Naive thymus-derived CD4-positive, alpha-beta T cell (primary cell): ENCODE measurements around the gene OR52A1. TPM values are rescaled to one million over a fixed set of nuclear protein-coding genes. Genes with fewer than 3 reads are reported as not detected.

Source experiments
- ATAC-seq: fragments of 150-1000 bp; cut with Tn5 transposase; 2 replicates; pipeline ENCODE4 v1.10.0; 2021; ENCODE audit warnings: mild to moderate bottlenecking, moderate library complexity
- CTCF ChIA-PET: fragments of 350-600 bp; sonication (Branson Sonifier 250); formaldehyde crosslinking; loops from one replicate; lab custom pipeline; 2021; ENCODE audit warnings: antibody characterized with exemption; lab: Charles Lee
- POLR2A ChIA-PET: fragments of 350-600 bp; sonication (Branson Sonifier 250); formaldehyde crosslinking; loops from one replicate; lab custom pipeline; 2021; ENCODE audit warnings: antibody characterized with exemption, inconsistent platforms; lab: Charles Lee
- DNase-seq, 9 donors: peaks; one replicate each; pipeline versions ENCODE4 v3.0.0 to v3.0.0-alpha.2; 2020 to 2022; ENCODE audit warnings: mixed read lengths in 1 of 9
- H3K27ac ChIP-seq: one replicate; pipeline ENCODE4 v1.7.0; 2013; ENCODE audit warnings: mild to moderate bottlenecking, low read depth, low read length, moderate library complexity
- H3K27me3 ChIP-seq, 2 donors: one replicate each; pipeline ENCODE4 v1.7.0; 2013; ENCODE audit warnings: low read length in 2 of 2, mild to moderate bottlenecking in 2 of 2, moderate library complexity in 2 of 2; ENCODE audit not compliant: control insufficient read depth in 2 of 2, insufficient read depth in 2 of 2
- H3K36me3 ChIP-seq, 3 experiments: 1 replicate in 2 of 3; 2 replicates in 1 of 3; pipeline ENCODE4 v1.7.0; 2013; ENCODE audit warnings: low read length in 3 of 3, mild to moderate bottlenecking in 3 of 3, moderate library complexity in 1 of 3; ENCODE audit not compliant: insufficient read depth in 3 of 3, control insufficient read depth in 2 of 3
- H3K4me1 ChIP-seq, 2 donors: one replicate each; pipeline ENCODE4 v1.7.0; 2013; ENCODE audit warnings: low read length in 2 of 2, mild to moderate bottlenecking in 2 of 2, moderate library complexity in 1 of 2; ENCODE audit not compliant: control insufficient read depth in 2 of 2, insufficient read depth in 2 of 2
- H3K4me3 ChIP-seq: 2 replicates; pipeline ENCODE4 v1.7.0; 2013; ENCODE audit warnings: mild to moderate bottlenecking, low read length
- H3K9me3 ChIP-seq, 3 experiments: 1 replicate in 2 of 3; 2 replicates in 1 of 3; pipeline ENCODE4 v1.7.0; 2013; ENCODE audit warnings: low read length in 3 of 3; ENCODE audit not compliant: control insufficient read depth in 2 of 3
- H3K27ac Mint-ChIP-seq, 9 donors: one replicate each; pipeline ENCODE4 v1.8.0; 2020 to 2022; ENCODE audit warnings: mixed read lengths in 9 of 9, mild to moderate bottlenecking in 8 of 9, moderate library complexity in 5 of 9, inconsistent platforms in 2 of 9
- H3K27me3 Mint-ChIP-seq, 5 donors: one replicate each; pipeline ENCODE4 v1.8.0; 2021 to 2022; ENCODE audit warnings: mixed read lengths in 5 of 5, mild to moderate bottlenecking in 1 of 5
- H3K36me3 Mint-ChIP-seq, 5 donors: one replicate each; pipeline ENCODE4 v1.8.0; 2020 to 2022; ENCODE audit warnings: mixed read lengths in 5 of 5, mild to moderate bottlenecking in 3 of 5, inconsistent platforms in 1 of 5
- H3K4me1 Mint-ChIP-seq, 7 donors: one replicate each; pipeline ENCODE4 v1.8.0; 2020 to 2022; ENCODE audit warnings: mixed read lengths in 7 of 7, mild to moderate bottlenecking in 3 of 7, inconsistent platforms in 1 of 7
- H3K4me3 Mint-ChIP-seq, 10 donors: one replicate each; pipeline ENCODE4 v1.8.0; 2020 to 2022; ENCODE audit warnings: mild to moderate bottlenecking in 10 of 10, mixed read lengths in 10 of 10, moderate library complexity in 6 of 10, inconsistent platforms in 2 of 10
- H3K9me3 Mint-ChIP-seq, 11 donors: one replicate each; pipeline ENCODE4 v1.8.0; 2020 to 2022; ENCODE audit warnings: mixed read lengths in 11 of 11, mild to moderate bottlenecking in 4 of 11, inconsistent platforms in 1 of 11, moderate library complexity in 1 of 11
- intact Hi-C, 2 donors: fragments of 100-400 bp; cut with micrococcal nuclease; formaldehyde crosslinking; loops; one replicate each; pipeline ENCODE4 v1.15.1; 2023
- polyA plus RNA-seq, 2 donors: library from polyadenylated mRNA; unstranded; fragments of 300-500 nt; fragmentation: Illumina TruSeq; gene quantifications; one replicate each; pipeline ENCODE4 v1.2.3, GENCODE V29; 2021
- total RNA-seq, 6 experiments: library from RNA in 5 of 6; stranded (reverse) in 5 of 6; gene quantifications; 1 replicate in 5 of 6; 2 replicates in 1 of 6; pipeline ENCODE4 v1.2.3 and lab custom pipeline; 2021 to 2026

OR52A1 gene
- total RNA-seq (not detected), polyA plus RNA-seq (not detected), total RNA-seq (lab: John Stamatoyannopoulos, UW) (not detected)

DNA sequence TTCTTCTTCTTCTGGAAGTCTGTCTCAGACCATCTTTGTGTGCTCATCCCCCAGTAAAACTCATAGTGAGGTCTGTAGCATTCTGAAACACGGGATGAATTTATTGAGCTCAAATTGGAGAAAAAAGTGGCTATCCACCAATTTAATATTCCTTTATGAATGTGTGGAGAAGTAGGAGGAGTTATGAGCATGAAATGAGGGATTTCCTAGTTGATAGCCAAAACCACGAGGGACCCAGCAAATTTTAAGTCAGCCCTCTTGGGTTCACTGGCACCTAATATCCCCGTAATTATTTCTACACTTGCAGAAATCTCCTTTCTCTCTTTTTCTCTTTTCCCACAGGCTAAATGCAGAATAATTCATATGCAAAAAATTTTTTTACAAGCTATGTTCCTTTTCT is at the start of gene OR52A1:
Gene OR52A1, minus strand, starts transcription at position 101 of the 400 bp plus-strand sequence. CDS start 2,388 bp downstream, outside the sequence.
- ChIA-PET POLR2A (no interaction called here), CTCF (no interaction called here)
- Mint-ChIP-seq H3K4me1 (no peaks in the 10 kb centered on the region), H3K27ac (no peak within 1 kb of the TSS), H3K36me3 (no peaks in the 10 kb centered on the region), H3K9me3 (peaks cover 0 to 4% (median 0%) of the 10 kb centered on the region in 11 donors), H3K27me3 (peaks cover 0 to 5% (median 3%) of the 10 kb centered on the region in 5 donors), H3K4me3 (no peak within 1 kb of the TSS)
- Histone ChIP-seq H3K27ac (no peak within 1 kb of the TSS), H3K36me3 (no peaks in the 10 kb centered on the region), H3K4me3 (no peak within 1 kb of the TSS), H3K9me3 (no peaks in the 10 kb centered on the region), H3K4me1 (no peaks in the 10 kb centered on the region), H3K27me3 (no peaks in the 10 kb centered on the region)
- intact Hi-C loops: no loop called here
- ATAC-seq: no peak
- DNase-seq: no peak

DNA sequence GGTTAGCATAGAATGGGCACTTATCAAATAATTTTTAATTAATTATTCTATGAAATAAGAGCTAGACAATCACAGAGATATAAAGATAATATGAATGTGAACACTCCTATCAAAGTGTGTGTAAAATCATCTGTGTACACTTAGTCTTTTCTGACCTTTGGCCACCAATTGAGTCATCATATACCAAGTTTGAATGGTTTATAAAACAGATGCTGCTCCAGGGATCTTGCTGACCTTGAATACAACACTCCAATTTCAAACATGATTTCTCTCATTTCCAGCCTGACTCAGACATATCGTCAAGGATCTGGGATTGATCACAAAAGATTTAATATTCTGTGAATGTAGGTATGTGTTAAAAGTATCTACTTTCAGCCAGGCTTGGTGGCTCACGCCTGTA is 48.8 kb upstream of the OR52A1 start:
- Mint-ChIP-seq H3K9me3 (no peaks in the 10 kb centered on the region), H3K4me1 (no peaks in the 10 kb centered on the region), H3K36me3 (no peaks in the 10 kb centered on the region), H3K27ac (no peak overlapping the region), H3K27me3 (peaks cover 0 to 24% (median 8%) of the 10 kb centered on the region in 5 donors), H3K4me3 (no peak overlapping the region)
- H3K27ac ChIP-seq: no peak overlapping the region
- DNase-seq (no peak), ATAC-seq (no peak)
- H3K27me3 ChIP-seq: no peaks in the 10 kb centered on the region
- no peaks in the 10 kb centered on the region for H3K9me3 ChIP-seq
- intact Hi-C loops: no loop called here
- CTCF ChIA-PET: no interaction called here
- POLR2A ChIA-PET: no interaction called here
- H3K36me3 ChIP-seq: no peaks in the 10 kb centered on the region
- H3K4me1 ChIP-seq: no peaks in the 10 kb centered on the region
- H3K4me3 ChIP-seq: no peak overlapping the region

DNA sequence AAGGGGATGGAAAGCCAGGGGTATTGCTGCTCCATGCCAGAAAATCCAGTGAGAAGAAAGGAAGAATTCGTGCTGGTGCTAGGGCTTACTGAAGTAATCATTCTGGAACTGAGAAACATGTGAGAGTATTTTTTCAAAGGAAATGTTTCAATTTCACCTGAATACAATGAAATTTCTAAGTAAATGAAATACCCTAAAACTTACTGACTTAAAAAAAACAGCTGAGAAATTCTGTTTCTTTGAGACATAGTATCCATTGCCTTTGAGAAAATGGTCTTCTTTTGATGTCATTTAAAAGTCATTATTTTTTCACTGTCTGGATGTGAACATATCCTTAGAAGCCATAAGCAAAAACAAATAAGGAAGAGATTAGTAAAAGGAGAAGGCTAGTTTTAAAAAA is 46.0 kb upstream of the OR52A1 start, which contains the start of gene OR51V1:
Gene OR51V1, minus strand, starts transcription at position 101 of the 400 bp plus-strand sequence. Its CDS starts 0 bp downstream, at position 101.
- Mint-ChIP-seq H3K27me3 (peaks cover 0 to 24% (median 8%) of the 10 kb centered on the region in 5 donors), H3K36me3 (no peaks in the 10 kb centered on the region), H3K9me3 (no peaks in the 10 kb centered on the region), H3K27ac (no peak within 1 kb of the TSS), H3K4me1 (no peaks in the 10 kb centered on the region), H3K4me3 (no peak within 1 kb of the TSS)
- DNase-seq (no peak), ATAC-seq (no peak)
- intact Hi-C loops: no loop called here
- ChIA-PET CTCF (no interaction called here), POLR2A (no interaction called here)
- no peaks in the 10 kb centered on the region for H3K4me1 ChIP-seq
- H3K27me3 ChIP-seq: no peaks in the 10 kb centered on the region
- no peaks in the 10 kb centered on the region for H3K36me3 ChIP-seq
- no peak within 1 kb of the TSS for H3K27ac ChIP-seq
- H3K9me3 ChIP-seq: no peaks in the 10 kb centered on the region
- no peak within 1 kb of the TSS for H3K4me3 ChIP-seq

DNA sequence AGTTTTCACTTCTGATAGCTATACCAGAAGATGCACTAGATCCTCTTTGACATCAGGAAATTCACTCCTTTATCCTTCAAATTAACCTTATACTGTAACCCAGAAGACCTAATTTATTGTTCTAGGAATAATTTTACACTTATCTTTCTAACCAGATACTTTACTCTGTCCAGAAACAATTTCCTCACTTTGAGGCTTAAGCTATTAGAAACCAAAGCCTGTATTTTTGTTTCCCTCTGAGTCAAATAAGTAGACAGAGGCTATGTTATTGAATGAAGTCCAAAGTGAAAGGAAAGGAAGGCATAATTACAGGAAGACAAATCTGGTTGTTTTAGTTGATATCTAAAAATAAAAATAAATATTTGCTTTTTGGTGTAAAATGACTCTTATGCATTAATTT is 43.7 kb upstream of the OR52A1 start:
- no peak overlapping the region for H3K4me3 Mint-ChIP-seq
- H3K27ac Mint-ChIP-seq: no peak overlapping the region
- peaks cover 0 to 2% (median under 1%) of the 10 kb centered on the region in 11 donors for H3K9me3 Mint-ChIP-seq
- H3K36me3 Mint-ChIP-seq: no peaks in the 10 kb centered on the region
- Histone ChIP-seq H3K4me3 (no peak overlapping the region), H3K27me3 (no peaks in the 10 kb centered on the region), H3K36me3 (no peaks in the 10 kb centered on the region), H3K9me3 (no peaks in the 10 kb centered on the region), H3K27ac (no peak overlapping the region), H3K4me1 (no peaks in the 10 kb centered on the region)
- peaks cover 0 to 25% (median 8%) of the 10 kb centered on the region in 5 donors for H3K27me3 Mint-ChIP-seq
- DNase-seq: no peak
- ChIA-PET POLR2A (interaction anchor here (0.7 kb wide), 1 partner anchor 295 kb away, joined by 3 read pairs; no protein-coding TSS in a partner anchor), CTCF (no interaction called here)
- intact Hi-C loops: no loop called here
- ATAC-seq: no peak
- H3K4me1 Mint-ChIP-seq: no peaks in the 10 kb centered on the region

DNA sequence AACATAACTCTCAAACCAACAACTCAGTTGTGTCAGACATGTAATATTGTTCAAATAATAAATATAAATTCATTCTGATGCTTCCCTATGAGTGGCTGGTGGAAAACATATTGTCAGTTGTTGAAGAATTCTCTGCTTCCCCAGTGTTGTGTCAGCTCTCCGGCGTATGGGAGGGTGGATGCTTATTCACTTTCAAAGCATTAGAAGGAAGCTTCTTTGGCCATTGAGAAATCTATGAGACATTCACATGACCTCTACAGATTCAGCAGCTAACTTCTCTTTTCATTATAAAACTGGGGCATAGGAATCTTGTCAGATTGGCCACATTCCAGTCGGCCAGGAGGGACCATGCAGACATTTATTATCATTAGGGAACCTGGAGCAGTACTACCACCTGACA is 43.0 kb upstream of the OR52A1 start:
- ATAC-seq: no peak
- peaks cover 0 to 8% (median 2%) of the 10 kb centered on the region in 11 donors for H3K9me3 Mint-ChIP-seq
- Histone ChIP-seq H3K36me3 (no peaks in the 10 kb centered on the region), H3K4me3 (no peak overlapping the region), H3K27me3 (no peaks in the 10 kb centered on the region), H3K27ac (no peak overlapping the region), H3K9me3 (no peaks in the 10 kb centered on the region), H3K4me1 (no peaks in the 10 kb centered on the region)
- no peaks in the 10 kb centered on the region for H3K36me3 Mint-ChIP-seq
- no peak overlapping the region for H3K27ac Mint-ChIP-seq
- no peaks in the 10 kb centered on the region for H3K4me1 Mint-ChIP-seq
- CTCF ChIA-PET: no interaction called here
- peaks cover 0 to 26% (median 8%) of the 10 kb centered on the region in 5 donors for H3K27me3 Mint-ChIP-seq
- H3K4me3 Mint-ChIP-seq: no peak overlapping the region
- DNase-seq: no peak
- intact Hi-C loops: no loop called here
- POLR2A ChIA-PET: interaction anchor here (0.7 kb wide), 1 partner anchor 294 kb away, joined by 3 read pairs; no protein-coding TSS in a partner anchor

DNA sequence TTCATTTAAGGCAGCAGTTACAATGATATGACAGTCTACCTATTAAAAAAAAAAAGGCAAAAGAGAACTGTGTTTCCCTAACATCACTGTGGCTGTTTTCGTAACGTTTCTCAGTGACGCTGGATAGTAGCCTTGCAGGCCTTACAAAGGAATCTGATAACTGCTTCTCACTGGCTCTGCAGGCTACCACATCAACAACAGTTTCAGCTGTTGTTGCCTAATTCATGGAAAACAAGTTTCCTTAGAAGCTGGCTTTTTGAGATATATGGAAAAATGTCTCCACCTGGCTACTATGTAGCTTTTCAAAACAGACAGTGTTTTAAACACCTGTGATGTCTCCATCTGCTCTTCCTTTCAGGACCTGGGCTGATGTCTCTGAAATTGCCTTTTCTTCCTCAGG is 42.2 kb upstream of the OR52A1 start:
- DNase-seq: no peak
- H3K27ac Mint-ChIP-seq: no peak overlapping the region
- H3K9me3 Mint-ChIP-seq: peaks cover 0 to 10% (median 2%) of the 10 kb centered on the region in 11 donors
- H3K27me3 ChIP-seq: no peaks in the 10 kb centered on the region
- intact Hi-C loops: no loop called here
- no peaks in the 10 kb centered on the region for H3K4me1 Mint-ChIP-seq
- ChIA-PET CTCF (no interaction called here), POLR2A (no interaction called here)
- no peak overlapping the region for H3K27ac ChIP-seq
- no peak overlapping the region for H3K4me3 ChIP-seq
- no peak for ATAC-seq
- peaks cover 0 to 22% (median 8%) of the 10 kb centered on the region in 5 donors for H3K27me3 Mint-ChIP-seq
- H3K36me3 Mint-ChIP-seq: no peaks in the 10 kb centered on the region
- H3K9me3 ChIP-seq: no peaks in the 10 kb centered on the region
- no peak overlapping the region for H3K4me3 Mint-ChIP-seq
- H3K36me3 ChIP-seq: no peaks in the 10 kb centered on the region
- no peaks in the 10 kb centered on the region for H3K4me1 ChIP-seq

DNA sequence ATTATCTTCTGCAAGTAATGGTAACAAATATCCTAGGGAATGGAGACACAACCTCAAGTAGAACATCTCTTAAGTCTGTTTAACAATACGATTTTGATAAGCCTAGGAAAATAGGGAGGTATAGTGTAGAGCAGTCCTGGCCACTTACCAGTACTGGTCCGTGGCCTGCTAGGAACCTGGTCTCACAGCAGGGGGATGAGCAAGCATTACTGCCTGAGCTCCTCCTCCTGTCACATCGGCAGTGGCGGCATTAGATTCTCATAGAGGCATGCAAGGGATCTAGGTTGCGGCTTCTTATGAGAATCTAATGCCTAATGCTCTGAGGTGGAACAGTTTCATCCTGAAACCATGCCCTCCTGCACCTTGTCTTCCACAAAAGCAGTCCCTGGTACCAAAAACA is 41.5 kb upstream of the OR52A1 start:
- Histone ChIP-seq H3K4me3 (no peak overlapping the region), H3K27ac (no peak overlapping the region), H3K27me3 (no peaks in the 10 kb centered on the region), H3K4me1 (no peaks in the 10 kb centered on the region), H3K36me3 (no peaks in the 10 kb centered on the region), H3K9me3 (no peaks in the 10 kb centered on the region)
- ChIA-PET CTCF (no interaction called here), POLR2A (no interaction called here)
- H3K9me3 Mint-ChIP-seq: peaks cover 0 to 11% (median 4%) of the 10 kb centered on the region in 11 donors
- H3K27ac Mint-ChIP-seq: no peak overlapping the region
- no peaks in the 10 kb centered on the region for H3K4me1 Mint-ChIP-seq
- no peaks in the 10 kb centered on the region for H3K36me3 Mint-ChIP-seq
- no peak overlapping the region for H3K4me3 Mint-ChIP-seq
- intact Hi-C loops: no loop called here
- peaks cover 0 to 22% (median 8%) of the 10 kb centered on the region in 5 donors for H3K27me3 Mint-ChIP-seq
- ATAC-seq (no peak), DNase-seq (no peak)
